Tibial nerve (tissue), 4 donors: ENCODE measurements around the gene KRTAP10-9.

Experiments
- CTCF ChIP-seq, 5 experiments: fragments of 200-600 bp in 3 of 5; fragments of 450-650 bp in 2 of 5; sonication (generic) in 3 of 5; IDR thresholded peaks; one replicate each; pipeline ENCODE4 v1.5.1; 2016 to 2019; ENCODE audit warnings: antibody characterized with exemption in 5 of 5, mild to moderate bottlenecking in 3 of 5, moderate library complexity in 2 of 5
- EP300 ChIP-seq, 2 donors: sonication (generic); formaldehyde crosslinking; IDR thresholded peaks; one replicate each; pipeline ENCODE4 v1.6.1; 2017; ENCODE audit warnings: antibody characterized with exemption in 2 of 2, mild to moderate bottlenecking in 1 of 2

GRCh38 chr21:44614161-44614631 lies 12.7 kb upstream of the KRTAP10-9 start:
- TF ChIP-seq CTCF (IDR thresholded peaks at IDR 0.05) (no peak), EP300 (IDR thresholded peaks at IDR 0.05) (no peak)
